HG03159 (cell line): Measurements from ENCODE around the gene MAPKAPK3.

Experiments used
- ATAC-seq: cut with Tn5 transposase; IDR thresholded peaks from one replicate; pipeline ENCODE4 v1.9.1; 2021; ENCODE audit warnings: mild to moderate bottlenecking, moderate library complexity; ENCODE audit not compliant: unreplicated experiment

MAPKAPK3 gene

DNA sequence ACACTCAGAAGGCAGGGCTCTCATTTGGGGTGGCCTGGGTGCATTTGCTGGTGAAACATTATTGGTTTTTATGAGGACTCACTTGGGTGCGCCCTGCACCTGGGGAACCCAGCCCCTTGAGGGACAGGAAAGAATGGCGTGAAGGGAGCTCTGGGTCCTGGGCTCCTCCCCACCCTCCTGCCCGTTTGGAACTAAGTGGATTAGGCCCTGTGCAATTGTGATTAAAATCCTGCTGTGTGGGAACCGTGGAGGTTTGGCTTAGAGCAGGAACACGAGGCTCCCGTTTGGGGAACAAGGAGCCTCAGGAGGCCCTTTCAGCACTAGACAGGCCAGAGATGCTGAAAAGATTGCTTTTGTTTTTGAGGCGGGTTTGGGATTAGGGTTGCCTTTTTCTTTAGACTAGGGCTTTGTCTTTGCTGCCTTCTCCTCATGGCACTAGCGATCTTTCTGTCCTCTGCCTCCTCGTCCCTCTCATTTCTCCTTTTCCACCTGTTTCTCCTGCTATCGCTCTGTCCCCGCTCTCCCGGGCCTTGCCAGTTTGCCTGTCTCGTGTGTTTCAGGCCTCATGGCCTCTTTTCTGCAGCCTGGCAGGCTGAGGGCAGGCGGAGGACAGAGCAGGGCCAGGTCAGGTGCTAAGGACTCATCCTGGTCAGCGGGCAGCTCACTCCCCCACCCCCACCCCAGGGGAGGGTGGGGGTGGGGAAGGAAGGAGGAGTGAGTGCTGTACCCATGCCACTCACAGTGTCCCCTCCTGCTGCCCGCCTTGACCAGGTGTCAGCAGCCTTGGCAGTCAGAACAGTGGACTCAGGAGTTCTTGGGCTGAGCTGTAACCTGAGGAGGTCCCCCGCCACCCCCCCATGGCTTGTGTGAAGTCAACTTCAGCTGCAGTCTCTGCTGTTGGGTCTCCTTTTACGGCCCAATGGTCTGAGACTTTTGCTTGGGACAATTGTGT is 8.6 kb downstream of the MAPKAPK3 start:
- no peak for ATAC-seq

DNA sequence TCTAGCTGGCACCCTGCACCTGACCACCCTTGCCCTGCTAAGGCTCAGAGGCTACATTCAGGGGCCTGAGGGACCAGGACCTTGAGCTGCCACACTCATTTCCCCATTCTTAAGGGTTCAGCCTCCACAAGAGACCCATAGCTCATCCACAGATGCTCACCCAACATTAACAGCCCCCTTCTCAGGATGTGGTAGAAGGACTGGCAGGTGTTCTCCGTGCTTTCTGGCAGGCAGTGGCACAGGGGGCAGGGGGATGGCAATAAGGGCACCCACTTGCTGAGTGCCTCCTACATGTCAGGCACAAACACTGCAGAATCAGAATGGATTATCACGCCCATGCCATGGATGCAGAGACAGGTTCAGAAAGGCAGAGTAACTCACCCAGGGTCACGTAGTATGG is 9.4 kb downstream of the MAPKAPK3 start:
- no peak for ATAC-seq

DNA sequence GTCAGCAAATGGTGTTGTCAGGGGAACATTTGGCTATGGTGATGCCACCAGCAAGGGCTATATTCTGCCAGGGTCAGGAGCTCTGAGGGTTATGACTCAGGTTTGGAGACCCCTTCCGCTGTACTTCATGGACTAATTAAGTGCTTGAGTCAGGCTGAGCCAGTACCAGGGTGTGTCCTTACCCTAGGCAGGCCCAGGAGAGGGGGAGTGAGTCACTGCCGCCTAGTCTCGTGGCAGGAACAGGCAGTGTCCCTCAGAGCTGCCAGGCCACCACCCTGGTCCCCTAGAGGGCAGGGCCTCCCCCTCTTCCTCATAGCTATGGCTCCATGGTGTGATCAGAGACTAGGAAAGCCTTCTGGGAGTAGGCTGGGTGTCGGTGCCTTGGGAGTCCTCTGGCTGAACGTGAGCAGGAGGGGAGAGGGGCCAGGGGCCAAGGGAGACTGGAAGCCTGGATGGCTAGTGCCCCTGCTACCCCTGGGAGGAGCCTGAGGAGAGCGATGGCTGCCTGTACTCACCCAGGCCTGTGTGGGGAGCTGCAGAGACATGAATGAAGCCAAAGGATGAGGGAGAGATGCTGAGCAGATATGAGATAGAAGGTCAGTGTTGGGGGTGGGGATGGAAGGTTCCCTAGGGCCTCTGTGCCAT is 10.6 kb downstream of the MAPKAPK3 start:
- ATAC-seq: no peak

DNA sequence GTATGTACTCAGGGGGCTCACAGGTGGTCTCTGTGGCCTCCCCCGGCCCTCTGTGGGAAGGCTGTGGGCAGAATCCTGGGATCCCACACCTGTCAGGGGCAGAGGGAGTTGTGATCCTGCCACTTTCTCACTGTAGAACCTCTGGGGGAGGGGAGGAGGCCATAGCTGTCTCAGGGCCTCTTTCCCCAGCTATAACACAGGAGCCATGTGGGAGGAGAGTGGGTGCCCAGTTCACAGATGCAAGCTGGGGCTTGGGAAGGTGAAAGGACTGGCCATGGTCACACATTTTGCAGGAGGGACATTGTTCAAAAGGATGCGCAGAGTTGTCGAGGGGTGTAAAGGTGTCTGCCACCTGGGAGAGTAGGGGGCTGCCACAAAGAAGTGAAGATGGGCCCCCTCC is 11.7 kb downstream of the MAPKAPK3 start:
- no peak for ATAC-seq

DNA sequence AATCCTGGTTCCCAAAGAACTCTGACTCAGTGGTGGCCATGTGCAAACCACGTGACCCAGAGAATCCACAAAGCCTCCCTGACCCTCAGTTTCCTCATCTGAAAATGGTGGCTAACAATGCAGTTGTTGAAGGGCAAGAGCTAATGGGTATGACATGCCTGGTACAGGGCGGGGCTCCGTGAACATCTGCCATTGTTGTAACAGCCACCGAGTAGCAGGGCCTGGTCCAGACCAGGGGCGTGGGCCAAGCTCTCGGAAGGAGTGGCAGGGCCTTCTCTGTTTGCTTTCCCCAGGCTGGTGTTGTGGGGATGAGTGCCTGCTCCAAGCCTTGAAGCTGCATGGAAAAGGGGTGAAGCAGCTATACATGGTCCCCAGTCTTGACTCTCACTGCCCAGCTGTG is 13.4 kb downstream of the MAPKAPK3 start:
- ATAC-seq: no peak

DNA sequence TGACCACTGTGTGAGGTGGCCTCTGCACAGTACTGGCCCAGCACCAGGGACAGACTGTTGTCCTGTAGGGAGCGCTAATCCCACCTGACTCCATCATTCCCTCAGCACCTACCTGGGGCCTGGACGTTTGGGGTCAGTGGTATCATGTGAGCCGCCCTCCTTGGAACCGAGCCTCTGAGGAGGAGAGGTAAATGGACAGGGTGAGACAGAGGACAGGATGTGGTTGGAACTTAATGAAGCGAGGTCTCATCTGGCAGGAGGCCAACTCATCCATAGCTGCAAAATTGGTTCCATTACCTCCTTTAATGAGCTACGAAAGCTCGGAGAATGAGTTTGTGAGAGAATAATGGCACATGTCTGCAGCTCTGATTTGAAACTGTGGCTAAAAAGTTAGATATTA is 13.9 kb downstream of the MAPKAPK3 start:
- ATAC-seq: no peak

DNA sequence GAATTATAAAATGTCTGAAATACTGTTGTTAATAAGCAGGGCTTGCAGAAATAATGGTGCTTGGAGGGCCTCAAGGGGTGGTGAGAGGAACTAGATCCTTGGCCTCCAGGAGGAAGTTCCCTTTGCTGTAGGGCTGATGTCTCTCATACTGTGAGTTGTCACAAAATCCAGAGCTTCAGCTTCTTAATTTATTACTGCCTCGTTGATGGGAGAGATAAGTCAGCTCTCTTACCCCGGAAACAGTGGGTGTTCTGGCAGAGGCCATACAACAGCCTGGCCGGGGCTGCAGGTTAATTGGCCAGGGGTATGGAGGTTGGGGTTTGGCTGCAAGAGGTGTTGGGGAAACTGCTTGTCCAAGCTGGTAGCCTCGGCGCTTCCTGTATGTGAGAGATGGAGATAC is 15.5 kb downstream of the MAPKAPK3 start:
- ATAC-seq: no peak

DNA sequence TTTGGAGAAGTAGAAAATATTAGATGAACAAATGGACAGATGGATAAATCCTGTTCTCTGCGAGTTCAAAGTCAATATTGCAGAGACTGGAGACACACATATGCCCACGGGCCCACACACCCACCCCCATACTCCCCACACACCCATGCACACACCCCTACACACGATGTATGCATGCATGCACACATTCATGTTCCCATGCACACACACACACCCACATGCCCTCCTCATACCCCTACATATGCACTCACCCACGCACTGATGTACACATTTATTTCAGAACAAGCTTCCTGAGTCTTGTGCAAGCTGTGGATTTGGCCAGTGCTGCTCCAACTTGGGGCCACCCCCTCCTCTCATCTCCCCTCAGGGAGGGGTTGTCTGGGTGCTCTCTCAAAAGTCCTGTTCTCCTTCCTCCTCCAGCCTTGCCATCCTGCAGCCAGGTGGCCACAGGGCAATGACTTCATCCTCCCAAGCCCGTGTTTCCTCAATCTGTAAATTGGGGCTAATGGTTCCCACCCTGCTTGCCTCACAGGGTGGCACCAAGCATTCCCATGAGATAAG is 16.4 kb downstream of the MAPKAPK3 start:
- no peak for ATAC-seq

DNA sequence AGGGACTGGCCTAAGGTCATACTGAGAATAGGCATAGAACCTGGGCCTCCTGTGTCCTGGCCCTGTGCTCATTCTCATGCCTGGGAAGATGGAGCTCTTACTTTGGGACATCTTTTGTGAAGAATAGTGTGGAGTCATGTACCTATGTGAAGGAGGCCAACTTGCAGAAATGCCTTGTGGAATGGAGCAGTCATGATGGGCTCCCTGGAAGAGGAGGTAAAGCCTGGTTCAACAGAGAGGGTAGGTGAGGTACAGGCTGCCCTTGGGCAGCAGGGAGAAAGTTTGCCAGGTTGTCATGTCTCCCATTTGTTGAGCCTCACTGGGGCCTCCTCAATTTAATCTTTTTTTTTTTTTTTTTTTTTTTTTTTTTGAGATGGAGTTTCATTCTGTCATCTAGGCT is 18.1 kb downstream of the MAPKAPK3 start:
- no peak for ATAC-seq

DNA sequence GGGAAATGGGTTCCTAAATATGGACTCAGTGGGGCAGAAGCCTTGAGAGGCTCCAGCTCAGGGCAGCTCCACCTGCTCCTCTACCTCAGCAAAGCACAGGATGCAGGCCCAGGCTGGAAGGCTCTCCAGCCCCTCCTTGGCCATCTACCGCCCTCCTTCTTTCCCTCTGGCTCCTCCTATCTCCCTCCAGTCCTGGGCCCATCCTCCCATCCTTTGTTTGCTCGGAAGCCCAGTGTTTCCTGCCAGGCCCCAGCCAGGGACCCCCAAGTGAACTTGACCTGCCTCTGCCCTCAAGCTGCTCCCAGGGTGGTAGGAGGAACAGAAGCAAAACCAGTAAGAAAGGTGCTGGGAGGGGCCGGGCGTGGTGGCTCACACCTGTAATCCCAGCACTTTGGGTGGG is 20.1 kb downstream of the MAPKAPK3 start:
- no peak for ATAC-seq

DNA sequence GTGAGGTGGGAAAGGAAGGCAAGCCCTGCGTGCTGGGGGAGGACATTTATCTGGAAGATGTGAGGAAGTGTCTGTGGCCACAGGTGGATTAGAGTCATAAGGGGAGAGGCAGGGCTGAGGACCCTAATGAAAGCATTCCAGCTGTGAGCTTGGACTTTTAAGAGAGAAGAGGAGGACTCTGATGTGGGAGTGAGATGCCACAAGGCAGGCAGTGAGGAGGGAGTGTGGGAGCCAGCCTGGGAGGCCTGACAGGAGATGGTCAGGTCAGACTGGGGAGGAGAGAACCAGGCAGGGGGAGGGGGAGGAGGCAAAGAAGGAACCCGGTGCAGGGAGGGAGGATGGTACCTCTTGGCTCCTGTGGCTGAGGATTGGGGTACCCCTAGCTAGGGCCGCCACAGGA is 21.0 kb downstream of the MAPKAPK3 start:
- ATAC-seq: no peak

DNA sequence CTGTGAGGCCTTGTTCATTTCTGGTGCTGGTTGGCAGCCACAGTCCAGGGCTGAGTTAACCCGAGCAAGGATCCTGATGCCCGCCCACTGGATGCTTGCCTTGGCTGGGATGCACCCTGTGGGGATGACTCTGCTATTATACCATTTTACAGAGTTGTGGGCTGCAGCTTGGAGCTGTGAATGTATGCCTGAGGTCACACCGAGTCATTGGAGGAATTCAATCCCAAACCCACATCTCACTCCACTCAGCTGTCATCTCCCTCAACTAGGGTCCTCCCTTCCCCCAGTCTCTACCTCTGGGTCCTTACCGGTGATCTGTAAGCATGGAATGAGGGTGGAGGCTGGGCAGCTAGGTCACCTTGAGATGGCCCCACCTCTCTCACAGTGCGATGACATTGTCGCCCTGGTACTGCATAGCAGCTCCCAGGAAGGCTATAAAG is 22.1 kb downstream of the MAPKAPK3 start:
- ATAC-seq: no peak

DNA sequence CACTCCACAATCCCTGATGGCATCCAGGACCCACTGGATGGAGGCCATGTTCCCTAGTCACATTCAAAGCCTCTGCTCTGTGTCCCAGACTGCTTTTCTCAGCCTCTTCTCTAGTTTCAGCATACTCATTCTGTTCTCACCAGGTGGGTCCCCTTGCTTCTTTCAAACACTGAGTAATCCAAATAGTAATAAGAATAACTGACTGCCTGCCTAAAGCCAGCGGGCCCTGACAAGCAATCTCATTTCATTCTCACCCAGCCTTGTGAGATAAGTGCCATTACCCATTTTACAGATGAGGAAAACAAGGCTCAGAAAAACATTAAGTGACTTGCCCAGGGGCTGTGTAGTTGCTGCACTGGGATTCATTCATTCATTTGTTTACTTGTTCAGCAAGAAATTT is 25.4 kb downstream of the MAPKAPK3 start:
- no peak for ATAC-seq

DNA sequence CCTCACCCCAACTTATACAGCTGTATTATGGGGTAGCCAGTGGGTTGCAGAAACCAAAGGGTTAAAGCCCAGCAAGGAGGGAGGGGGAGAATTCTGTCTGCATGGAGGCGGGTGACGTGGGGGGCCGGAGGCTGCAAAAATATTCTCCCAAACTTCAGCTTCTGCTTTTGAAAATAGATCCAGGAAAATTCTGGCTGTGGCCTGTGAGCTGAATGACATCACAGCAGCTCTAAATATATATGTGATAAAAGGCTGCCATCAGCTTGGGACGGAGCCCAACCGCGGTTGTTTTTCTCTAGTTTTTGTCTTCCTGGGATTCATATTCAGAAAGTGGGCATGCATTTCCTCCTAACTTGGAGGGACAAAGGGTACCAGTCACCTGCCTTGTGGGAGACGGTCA is 27.6 kb downstream of the MAPKAPK3 start:
- ATAC-seq: no peak

DNA sequence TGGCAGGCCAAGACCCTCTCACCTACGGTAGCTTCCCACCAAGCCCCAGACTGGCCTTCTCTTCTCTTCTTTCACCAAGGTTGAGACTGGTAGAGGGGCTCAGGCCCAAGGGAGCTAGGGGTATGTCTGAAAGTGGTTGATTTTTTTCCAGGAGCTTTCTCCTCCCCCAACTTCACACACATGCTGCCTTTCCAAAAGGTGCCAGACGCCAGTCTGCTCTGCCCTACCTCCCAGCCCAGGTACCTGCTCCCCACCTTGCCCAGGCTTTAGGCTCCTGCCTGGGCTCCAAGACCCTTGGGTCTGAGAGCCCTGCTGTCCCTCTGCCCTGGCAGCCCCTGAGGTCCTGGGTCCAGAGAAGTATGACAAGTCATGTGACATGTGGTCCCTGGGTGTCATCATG is 28.4 kb downstream of the MAPKAPK3 start:
- no peak for ATAC-seq

DNA sequence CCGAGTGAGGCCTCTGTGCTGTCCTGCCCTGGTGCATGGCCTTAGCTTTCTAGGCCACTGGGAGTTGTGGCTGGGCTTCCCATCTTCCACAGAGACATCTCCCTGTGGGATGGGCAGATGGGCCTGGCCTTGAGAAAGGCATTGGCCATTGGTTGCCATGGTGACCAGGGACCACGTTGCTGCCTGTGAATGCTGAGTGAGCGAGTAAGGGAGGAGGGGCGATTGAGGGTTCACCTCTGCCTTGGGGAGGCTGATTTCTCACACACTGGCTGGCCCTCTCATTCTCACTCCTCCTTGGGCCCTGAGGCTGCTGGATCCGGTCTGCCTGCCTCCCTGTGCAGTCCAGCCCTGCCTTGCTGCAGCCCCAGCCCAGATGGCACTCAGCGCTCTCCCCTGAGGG is 31.4 kb downstream of the MAPKAPK3 start:
- no peak for ATAC-seq

DNA sequence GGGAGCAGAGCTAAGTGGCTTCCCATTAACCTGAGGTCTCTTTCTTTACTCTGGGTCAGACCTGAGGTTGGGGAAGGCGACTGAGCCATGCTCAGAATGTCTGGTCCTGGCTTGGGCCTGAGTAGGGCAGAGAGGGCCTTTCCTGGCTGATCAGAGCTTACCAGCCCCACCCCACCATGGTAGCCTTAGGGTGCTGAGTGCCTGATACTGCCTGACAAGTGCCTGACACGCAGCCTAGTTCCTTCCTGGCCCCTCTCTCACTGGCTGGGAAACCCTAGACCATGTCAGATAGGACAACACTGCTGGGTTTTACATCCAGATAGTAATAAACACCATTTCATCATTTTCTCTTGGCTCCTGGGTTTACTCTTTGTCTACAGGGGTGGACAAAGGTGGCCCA is 32.0 kb downstream of the MAPKAPK3 start:
- no peak for ATAC-seq

DNA sequence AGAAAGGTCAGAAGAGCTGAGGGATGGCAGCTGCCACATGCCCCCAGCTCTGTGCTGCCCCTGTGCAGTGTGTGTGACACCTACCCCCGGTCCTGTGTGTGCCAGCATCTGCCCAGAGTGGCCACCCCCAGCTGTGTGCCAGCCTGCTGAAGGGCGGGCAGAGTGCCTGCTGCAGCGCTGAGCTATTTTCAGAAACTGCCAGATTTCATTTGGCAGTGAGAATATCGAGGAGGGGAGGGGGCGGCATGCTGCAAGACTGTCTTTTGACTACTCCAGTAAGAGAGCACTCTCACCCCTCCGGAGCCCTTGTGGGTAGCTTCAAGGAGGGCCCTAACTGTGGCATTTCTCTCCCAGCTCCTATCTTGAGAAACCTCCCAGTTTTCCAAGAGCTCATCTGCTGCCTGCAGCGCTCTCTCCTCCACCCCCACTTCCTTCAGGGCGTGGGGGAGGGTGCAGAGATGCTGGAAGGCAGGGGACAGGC is 32.5 kb downstream of the MAPKAPK3 start:
- ATAC-seq: no peak

DNA sequence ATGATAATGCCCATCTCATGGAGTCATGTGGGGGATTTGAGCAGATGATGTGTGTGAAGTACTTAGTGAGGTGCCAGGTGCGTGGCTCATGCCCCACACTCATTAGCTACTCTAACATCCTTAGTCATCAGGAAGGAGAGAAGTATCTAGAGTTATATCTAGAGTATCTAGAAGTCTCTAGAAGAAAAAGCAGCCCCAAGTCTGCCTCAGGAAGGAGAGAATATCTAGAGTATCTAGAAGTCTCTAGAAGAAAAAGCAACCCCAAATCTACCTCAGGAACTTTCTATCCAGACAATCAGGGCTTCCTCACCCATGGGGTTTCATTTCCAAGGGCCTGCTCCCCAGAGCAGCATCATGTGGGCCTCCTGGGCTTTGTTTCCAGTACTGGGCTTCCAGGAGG is 33.1 kb downstream of the MAPKAPK3 start:
- ATAC-seq: no peak

DNA sequence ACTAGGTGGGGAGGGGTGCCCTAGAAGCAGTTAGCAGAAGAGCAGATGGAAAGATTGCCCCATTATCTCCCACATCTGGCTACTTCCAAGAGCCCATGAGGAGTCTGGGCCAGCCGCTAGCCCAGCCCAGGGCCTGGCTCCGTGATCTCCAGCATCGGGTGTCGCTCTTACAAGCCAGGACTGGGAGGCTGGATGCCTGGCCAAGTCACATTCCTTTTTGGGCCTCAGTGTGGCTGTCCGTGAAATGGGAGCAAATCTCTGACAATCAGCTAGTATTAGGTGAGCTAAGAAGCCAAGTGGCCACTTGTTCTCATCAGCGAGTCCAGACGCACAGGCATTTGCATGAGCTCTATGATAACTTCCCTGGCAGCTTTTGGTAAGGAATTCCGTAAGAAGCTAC is 34.5 kb downstream of the MAPKAPK3 start:
- ATAC-seq: no peak

DNA sequence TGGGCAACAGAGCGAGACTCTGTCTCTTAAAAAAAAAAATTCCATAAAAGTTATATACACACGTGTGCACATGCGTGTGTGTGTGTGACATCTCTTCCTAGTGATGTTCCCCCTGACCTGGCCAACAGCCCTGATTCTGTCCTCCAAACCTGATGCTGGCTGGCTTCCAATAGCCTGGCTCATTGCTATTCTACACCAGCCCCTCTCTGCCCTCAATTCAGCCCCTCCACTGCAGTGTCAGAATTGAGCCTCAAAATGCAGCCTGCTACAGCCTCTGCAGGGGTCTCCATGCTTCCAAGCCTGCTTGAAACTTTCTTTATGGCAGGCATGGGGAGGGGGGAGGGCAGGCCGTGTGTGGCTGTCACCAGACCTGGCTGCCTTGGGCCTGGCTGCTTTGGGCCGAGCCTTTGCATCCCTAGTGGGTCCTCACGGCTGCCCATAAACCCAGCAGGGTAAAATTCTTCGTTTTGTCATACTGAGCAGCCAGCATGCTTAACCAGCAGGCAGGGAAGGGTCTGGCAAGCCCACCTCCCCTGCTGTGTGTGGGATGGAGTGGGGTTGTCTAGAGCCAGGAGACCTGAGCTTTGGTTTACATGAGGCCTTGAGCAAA is 35.1 kb downstream of the MAPKAPK3 start:
- ATAC-seq: no peak
